LNCAP (cell line): ENCODE data around the gene TDRD3.

Experiments used
- CTCF ChIP-seq: fragments of 450-650 bp; IDR thresholded peaks from 2 replicates; pipeline ENCODE4 v1.5.1; 2017; ENCODE audit warnings: mild to moderate bottlenecking

The TDRD3 gene

GRCh38 chr13:60574735-60575134 lies 177.7 kb downstream of the TDRD3 start:
- no peak for TF ChIP-seq CTCF

- TF ChIP-seq CTCF, result no peak
Measured at GRCh38 chr13:60575142-60575541, 178.1 kb downstream of the TDRD3 start.

- TF ChIP-seq CTCF, result no peak
Measured at GRCh38 chr13:60577761-60578160, 180.7 kb downstream of the TDRD3 start.

GRCh38 chr13:60583196-60583888 lies 186.3 kb downstream of the TDRD3 start:
- no peak for TF ChIP-seq CTCF

- no peak for TF ChIP-seq CTCF
Measured at GRCh38 chr13:60583911-60584753, 187.1 kb downstream of the TDRD3 start.

GRCh38 chr13:60584976-60585375 lies 188.0 kb downstream of the TDRD3 start:
- no peak for TF ChIP-seq CTCF

GRCh38 chr13:60590800-60591747 lies 194.1 kb downstream of the TDRD3 start:
- TF ChIP-seq CTCF, result no peak
